Stimulated activated CD8-positive, alpha-beta memory T cell treated with anti-CD3 and anti-CD28 coated beads, Interleukin-7, amount 100 ng/mL, for 1 hour (primary cell): ENCODE results near the gene SLC6A15.

ENCODE experiments used
- DNase-seq, 2 donors: peaks; one replicate each; pipeline ENCODE4 v3.0.0-alpha.2; 2020; ENCODE audit warnings: low read depth in 2 of 2

The SLC6A15 gene

DNA sequence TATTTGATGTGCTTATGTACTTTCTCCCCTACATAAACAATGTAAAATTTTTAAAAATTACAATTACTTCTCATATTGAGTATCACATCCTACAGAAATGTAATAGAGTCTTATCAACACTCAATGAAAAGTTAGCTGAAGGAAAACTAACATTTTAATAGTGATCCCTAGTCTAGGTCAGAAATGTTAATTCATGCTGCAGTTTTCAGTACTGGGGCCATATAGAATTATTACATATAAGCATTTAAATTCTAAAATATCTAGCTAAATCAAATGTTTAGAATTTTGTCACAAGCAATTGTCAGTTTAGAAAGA lies 37.8 kb downstream of the SLC6A15 start:
- no peak for DNase-seq

DNA sequence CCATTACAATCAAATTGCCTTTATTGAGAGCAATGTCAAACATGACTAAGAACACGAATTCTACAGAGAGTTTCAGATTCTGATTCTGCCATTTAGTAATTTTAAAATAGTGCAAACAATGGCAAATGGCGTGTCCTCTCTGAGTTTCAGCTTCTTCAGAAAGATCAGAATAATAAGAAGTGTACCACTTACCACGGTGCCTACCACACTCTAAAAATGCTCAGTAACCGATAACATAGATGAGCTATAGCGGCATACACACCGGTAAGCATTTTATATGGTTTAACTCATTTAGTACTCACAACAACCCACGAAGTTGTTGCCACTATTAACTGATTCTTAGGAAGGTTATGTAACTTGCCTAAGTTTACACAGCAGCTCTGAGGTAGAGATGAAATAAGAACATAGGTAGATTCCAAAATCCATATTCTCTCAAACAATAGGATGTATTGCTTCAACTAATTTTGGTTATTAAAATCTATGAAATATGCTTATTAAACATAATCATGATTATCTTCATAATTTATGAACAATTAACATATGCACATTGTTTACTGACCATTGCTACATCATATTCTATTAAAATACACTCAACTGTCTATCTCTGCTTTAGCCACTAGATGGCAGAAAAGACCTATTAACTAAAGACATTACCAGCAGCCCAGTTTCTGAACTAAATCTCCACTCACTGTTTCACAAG lies 38.3 kb downstream of the SLC6A15 start:
- DNase-seq: no peak

GRCh38 chr12:84862186-84862585 lies 50.4 kb downstream of the SLC6A15 start:
- DNase-seq: no peak

GRCh38 chr12:84860718-84861117 lies 51.9 kb downstream of the SLC6A15 start:
- DNase-seq: no peak

GRCh38 chr12:84858796-84859195 lies 53.8 kb downstream of the SLC6A15 start:
- no peak for DNase-seq

GRCh38 chr12:84857525-84858208 lies 54.9 kb downstream of the SLC6A15 start:
- no peak for DNase-seq

DNA sequence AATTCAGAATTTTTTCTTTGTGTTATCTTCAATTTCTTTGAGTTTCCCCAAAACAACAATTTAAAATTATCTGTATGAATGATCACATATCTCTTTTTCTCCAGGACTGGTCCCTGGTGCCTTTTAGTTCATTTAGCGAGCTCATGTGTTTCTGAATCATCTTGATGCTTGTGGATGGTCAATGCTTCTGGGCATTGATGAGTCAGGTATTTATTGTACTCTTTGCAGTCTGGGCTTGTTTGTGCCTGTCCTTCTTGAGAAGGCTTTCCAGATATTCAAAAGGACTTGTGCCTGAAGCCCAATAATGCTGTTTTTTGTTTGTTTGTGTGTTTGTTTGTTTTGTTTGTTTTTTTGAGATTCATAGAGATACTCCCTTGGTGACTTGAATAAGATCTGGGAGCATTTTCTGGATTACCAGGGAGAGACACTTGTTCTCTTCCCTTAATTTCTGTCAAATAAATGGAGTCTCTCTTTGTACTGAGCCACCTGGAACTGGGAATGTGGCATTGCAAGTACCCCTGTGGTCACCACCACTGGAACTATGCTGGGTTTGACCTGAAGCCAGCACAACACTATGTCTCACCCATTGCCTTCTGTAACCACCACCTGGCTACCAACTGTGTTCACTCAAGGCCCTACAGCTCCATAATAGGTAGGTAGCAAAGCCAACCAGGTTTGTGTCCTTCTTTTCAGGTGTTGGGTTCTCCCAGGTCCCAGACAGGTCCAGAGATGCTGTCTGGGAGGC lies 56.3 kb downstream of the SLC6A15 start:
- no peak for DNase-seq

GRCh38 chr12:84843593-84844144 lies 68.9 kb downstream of the SLC6A15 start:
- no peak for DNase-seq

- DNase-seq: no peak
Measured at GRCh38 chr12:84842406-84843013, 70.1 kb downstream of the SLC6A15 start.

GRCh38 chr12:84841591-84841990 lies 71.0 kb downstream of the SLC6A15 start:
- no peak for DNase-seq

- no peak for DNase-seq
Measured at GRCh38 chr12:84840356-84840755, 72.2 kb downstream of the SLC6A15 start.

- DNase-seq: no peak
Measured at GRCh38 chr12:84826925-84827324, 85.7 kb downstream of the SLC6A15 start.

- no peak for DNase-seq
Measured at GRCh38 chr12:84825149-84825548, 87.5 kb downstream of the SLC6A15 start.

- no peak for DNase-seq
Measured at GRCh38 chr12:84822525-84822924, 90.1 kb downstream of the SLC6A15 start.

GRCh38 chr12:84816916-84817695 lies 95.5 kb downstream of the SLC6A15 start:
- no peak for DNase-seq

DNA sequence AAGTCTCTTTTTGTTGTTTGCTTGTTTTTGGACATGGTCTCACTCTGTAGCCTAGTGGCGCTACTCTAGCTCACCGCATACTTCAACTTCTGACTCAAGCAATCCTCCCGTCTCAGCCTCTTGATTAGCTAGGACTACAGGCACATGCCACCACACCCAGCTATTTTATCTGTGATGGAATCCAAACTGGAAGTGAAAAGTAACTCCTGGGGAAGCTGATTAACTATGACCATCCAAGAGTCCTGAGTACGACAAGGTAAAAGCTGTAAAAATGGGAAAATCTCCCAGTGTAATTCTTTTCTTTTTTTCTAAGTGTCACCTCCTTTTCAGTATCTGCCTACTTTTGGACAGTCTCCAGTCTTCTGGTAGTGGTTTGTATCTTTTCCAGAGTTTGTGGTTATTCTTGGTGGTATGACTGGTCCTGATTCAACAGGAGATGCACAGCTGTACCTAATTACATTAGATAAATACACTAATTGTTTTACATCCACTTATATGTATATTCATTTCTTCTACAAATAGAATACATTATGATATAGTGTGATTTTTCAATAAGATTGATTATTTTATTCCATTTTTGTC lies 97.8 kb downstream of the SLC6A15 start:
- DNase-seq: no peak

GRCh38 chr12:84813780-84814663 lies 98.6 kb downstream of the SLC6A15 start:
- DNase-seq: no peak

DNA sequence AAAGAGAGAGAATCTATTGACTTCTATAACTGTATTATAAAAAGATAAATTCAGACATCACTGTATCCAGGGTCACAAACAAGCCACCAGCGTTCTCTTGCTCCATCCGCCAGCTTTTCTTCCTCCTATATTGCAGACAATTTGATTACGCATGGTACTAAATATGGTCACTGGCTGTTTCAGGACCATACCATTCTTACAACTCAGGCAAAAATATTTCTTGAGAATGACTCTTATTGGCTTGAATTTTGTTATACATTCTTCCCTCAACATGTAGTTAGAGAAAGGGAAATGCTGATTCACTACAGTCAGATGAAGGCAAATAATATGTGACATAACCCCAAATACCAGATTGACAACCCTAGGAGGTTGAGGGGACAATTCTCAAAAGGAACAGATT lies 101.3 kb downstream of the SLC6A15 start:
- no peak for DNase-seq

DNA sequence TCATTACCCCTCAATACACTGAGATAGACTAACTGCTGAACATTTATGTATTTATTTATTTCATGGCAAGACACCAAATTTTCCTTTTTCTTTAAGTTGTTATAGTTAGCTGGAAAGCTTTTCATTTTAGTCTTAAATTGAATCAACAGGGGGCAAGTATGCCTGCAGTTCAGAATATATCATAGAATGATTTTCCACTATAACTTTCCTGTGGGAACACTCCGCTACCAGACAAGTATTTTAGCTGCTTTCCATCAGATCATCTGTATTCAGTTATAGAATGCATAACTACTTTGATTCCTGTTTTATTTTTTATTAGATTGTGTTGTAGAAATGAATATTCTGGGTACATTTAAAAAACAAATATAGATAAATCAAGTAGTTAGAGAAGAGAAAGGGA lies 102.0 kb downstream of the SLC6A15 start:
- no peak for DNase-seq
